AG09309 (cell line): Measurements from ENCODE around the gene ENPP1.

Experiments used
- DNase-seq: peaks from one replicate; pipeline ENCODE4 v3.0.0-alpha.2; 2010; ENCODE audit warnings: low read depth
- H3K4me3 ChIP-seq: 2 replicates; pipeline ENCODE4 v1.5.1; 2011; ENCODE audit warnings: mild to moderate bottlenecking, low read depth, low read length, moderate library complexity; ENCODE audit not compliant: control insufficient read depth
- TF ChIP-seq, protein P1 (sequence below): IDR thresholded peaks from 2 replicates; pipeline ENCODE4 v1.5.1; 2011; ENCODE audit warnings: mild to moderate bottlenecking, low read depth, low read length, inconsistent platforms; ENCODE audit not compliant: insufficient read depth, control insufficient read depth; ENCODE audit errors: missing control alignments

The ENPP1 gene

GRCh38 chr6:131890091-131890490 is 82.3 kb downstream of the ENPP1 start:
- TF ChIP-seq, protein P1, sequence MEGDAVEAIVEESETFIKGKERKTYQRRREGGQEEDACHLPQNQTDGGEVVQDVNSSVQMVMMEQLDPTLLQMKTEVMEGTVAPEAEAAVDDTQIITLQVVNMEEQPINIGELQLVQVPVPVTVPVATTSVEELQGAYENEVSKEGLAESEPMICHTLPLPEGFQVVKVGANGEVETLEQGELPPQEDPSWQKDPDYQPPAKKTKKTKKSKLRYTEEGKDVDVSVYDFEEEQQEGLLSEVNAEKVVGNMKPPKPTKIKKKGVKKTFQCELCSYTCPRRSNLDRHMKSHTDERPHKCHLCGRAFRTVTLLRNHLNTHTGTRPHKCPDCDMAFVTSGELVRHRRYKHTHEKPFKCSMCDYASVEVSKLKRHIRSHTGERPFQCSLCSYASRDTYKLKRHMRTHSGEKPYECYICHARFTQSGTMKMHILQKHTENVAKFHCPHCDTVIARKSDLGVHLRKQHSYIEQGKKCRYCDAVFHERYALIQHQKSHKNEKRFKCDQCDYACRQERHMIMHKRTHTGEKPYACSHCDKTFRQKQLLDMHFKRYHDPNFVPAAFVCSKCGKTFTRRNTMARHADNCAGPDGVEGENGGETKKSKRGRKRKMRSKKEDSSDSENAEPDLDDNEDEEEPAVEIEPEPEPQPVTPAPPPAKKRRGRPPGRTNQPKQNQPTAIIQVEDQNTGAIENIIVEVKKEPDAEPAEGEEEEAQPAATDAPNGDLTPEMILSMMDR, result no peak
- DNase-seq, result no peak

DNA sequence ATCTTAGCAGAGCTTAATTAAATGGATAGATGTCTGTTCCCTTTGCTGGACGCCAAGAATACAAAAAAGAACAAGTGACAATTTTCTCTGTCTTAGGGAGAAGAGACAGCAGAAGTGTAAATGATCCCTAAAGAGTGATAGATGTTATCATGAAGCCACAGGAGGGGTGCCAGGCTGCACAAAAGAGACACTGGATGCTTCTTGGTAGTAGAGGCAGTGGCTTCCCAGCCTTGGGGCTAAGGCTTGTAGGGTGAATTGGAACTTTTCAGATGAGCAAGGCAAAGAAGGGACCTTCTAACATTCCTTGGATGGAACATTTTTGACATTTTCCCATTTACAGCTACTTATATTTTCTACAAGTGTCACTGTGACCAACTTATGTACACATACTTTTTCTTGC is 85.4 kb downstream of the ENPP1 start:
- TF ChIP-seq, protein P1, result no peak
- no peak for DNase-seq
- H3K4me3 ChIP-seq, result no peak overlapping the region

More at GRCh38 chr6:131890091-131890490, 82.3 kb downstream of the ENPP1 start:
- H3K4me3 ChIP-seq, result no peak overlapping the region

- no peak overlapping the region for H3K4me3 ChIP-seq
- no peak for DNase-seq
- TF ChIP-seq, protein P1, result no peak
Observed at GRCh38 chr6:131894493-131895424, 86.9 kb downstream of the ENPP1 start.

- no peak overlapping the region for H3K4me3 ChIP-seq
- TF ChIP-seq, protein P1, result no peak
- DNase-seq, result no peak
Observed at GRCh38 chr6:131897050-131897435, 89.2 kb downstream of the ENPP1 start.

DNA sequence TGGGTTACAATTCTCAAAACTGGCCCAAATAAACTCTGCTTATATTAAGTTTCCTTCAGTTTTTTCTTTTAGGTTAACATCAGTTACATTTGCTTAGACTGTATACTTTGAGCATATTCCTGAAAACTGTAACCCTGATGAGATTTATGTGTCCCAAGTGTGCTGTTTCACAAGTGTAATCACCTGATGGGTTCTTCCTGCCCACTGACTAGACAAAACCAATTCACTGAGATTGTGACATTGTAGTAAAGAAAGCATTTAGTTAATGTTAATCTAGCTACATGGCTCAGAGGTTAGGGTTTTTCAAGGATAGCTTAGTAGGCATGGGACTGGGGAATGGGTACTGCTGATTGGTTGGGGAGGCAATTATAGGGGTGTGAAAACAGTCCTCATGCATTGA is 89.8 kb downstream of the ENPP1 start:
- TF ChIP-seq, protein P1, result no peak
- no peak for DNase-seq
- H3K4me3 ChIP-seq, result no peak overlapping the region

- H3K4me3 ChIP-seq, result no peak overlapping the region
- TF ChIP-seq, protein P1, result no peak
- DNase-seq, result no peak
Observed at GRCh38 chr6:131898718-131899117, 90.9 kb downstream of the ENPP1 start.
